ENCODE results near the gene ENPP7. TPM values are rescaled to one million over a fixed set of nuclear protein-coding genes. Genes with fewer than 3 reads are reported as not detected.

The ENPP7 gene
- total and polyA plus RNA-seq, 2 donors (not counting 3 experiments of a cell fraction or from before 2014, with no cell fraction given): not detected

DNA sequence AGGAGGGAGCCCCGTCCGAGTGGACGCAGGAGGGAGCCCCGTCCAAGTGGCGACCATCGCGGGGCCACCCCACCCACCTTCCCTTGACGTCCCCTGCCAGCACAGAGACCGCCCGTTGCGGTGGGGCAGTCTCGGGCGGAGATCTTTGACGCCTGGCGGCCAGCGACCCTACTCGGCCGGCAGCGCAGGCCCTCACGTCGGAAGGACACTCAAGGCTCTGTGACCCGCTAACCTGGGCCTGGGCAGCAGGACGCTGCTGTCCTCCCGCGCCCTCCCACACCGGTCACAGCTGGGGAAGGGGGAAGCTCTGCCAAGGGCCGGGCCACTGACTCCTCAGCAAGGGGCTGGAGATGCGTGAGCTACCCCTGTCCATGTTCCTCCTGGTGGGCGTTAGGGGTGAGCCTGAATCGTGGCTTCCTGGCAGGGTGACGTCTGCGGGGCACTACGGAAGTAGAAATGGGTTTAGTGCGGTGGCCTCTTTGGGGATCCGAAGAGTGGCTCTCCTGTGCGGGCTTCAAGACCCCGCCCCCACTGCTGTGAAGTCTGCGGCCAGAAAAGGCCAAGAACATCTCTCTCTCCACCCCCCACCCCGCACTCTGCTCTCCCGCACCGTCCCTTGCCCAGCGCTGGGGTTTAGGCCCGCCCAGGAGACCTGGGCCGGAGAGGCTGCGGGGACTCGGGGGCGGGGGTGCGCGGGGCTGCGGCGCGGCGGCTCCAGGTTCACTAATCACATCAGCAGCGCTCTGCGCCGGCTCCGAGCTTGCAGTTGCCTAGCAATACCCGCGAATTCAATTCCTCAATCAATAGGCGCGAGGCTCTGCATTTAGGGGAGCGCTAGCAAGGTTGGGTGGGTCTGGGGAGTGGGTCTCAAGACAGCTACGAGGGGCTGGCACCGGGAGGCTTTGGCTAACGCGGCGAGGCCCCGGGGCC, 60.3 kb downstream of the ENPP7 start:
- dilution Hi-C loops (cut with MboI; ENCODE audit: extremely low pct_ligation_motif_present, low sequenced_read_pairs): no loop called here
- Histone ChIP-seq H3K9me3 (replicated peaks; ENCODE audit: control insufficient read depth, insufficient read depth, low read length) (no peaks in the 10 kb centered on the region), H4K20me1 (replicated peaks; ENCODE audit: control insufficient read depth, extremely low read depth, insufficient read depth, low read length) (no peaks in the 10 kb centered on the region), H2AFZ (ENCODE audit: low read depth, low read length) (no peak overlapping the region), H3K4me3 (replicated peaks in 1 of 3; ENCODE audit: insufficient read depth in 1 of 3, low read depth in 1 of 3, low read length in 3 of 3) (no peak overlapping the region), H3K79me2 (ENCODE audit: control insufficient read depth, insufficient read depth, low read length) (no peaks in the 10 kb centered on the region), H3K9ac (replicated peaks; ENCODE audit: extremely low read depth, insufficient read depth, low read length) (no peak overlapping the region), H3K4me2 (ENCODE audit: insufficient read depth, low read length) (no peak overlapping the region), H3K27me3 (ENCODE audit: control insufficient read depth in 2 of 2, insufficient read depth in 2 of 2, low read length in 2 of 2) (peaks cover 40 to 57% of the 10 kb centered on the region in 2 experiments), H3K9me1 (replicated peaks; ENCODE audit: control insufficient read depth, extremely low read depth, insufficient read depth, low read length) (no peaks in the 10 kb centered on the region), H3K27ac (ENCODE audit: insufficient read depth, low read depth, low read length) (no peak overlapping the region), H3K36me3 (ENCODE audit: control insufficient read depth in 2 of 2, extremely low read depth in 1 of 2, insufficient read depth in 2 of 2, low read length in 2 of 2) (no peaks in the 10 kb centered on the region), H3K4me1 (ENCODE audit: control insufficient read depth, extremely low read depth, insufficient read depth, low read length) (peaks cover 6% of the 10 kb centered on the region)
- ChIA-PET CTCF (interaction anchor here (0.6 to 3.5 kb wide), 12 partner anchors 14 to 217 kb away, joined by 3 to 20 read pairs (median 4); partner anchors contain the start of gene CBX4), POLR2A (no interaction called here)
- FAIRE-seq (no peak), DNase-seq (ENCODE audit: low read depth, low spot score) (no peak)
- intact Hi-C loops (cut with micrococcal nuclease): loop anchor here (1.0 to 2.0 kb wide), 3 partner anchors 44 to 200 kb away; no protein-coding TSS in a partner anchor
- TF ChIP-seq EZH2 (IDR thresholded peaks at IDR 0.05; ENCODE audit: borderline replicate concordance, low read depth, low read length, severe bottlenecking) (peak; percentile 91), POLR2A (IDR thresholded peaks at IDR 0.05; ENCODE audit: low read depth, low read length) (no peak)
- TF ChIP-seq, protein P1, sequence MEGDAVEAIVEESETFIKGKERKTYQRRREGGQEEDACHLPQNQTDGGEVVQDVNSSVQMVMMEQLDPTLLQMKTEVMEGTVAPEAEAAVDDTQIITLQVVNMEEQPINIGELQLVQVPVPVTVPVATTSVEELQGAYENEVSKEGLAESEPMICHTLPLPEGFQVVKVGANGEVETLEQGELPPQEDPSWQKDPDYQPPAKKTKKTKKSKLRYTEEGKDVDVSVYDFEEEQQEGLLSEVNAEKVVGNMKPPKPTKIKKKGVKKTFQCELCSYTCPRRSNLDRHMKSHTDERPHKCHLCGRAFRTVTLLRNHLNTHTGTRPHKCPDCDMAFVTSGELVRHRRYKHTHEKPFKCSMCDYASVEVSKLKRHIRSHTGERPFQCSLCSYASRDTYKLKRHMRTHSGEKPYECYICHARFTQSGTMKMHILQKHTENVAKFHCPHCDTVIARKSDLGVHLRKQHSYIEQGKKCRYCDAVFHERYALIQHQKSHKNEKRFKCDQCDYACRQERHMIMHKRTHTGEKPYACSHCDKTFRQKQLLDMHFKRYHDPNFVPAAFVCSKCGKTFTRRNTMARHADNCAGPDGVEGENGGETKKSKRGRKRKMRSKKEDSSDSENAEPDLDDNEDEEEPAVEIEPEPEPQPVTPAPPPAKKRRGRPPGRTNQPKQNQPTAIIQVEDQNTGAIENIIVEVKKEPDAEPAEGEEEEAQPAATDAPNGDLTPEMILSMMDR (IDR thresholded peaks at IDR 0.05; ENCODE audit: extremely low read depth in 1 of 2, insufficient read depth in 1 of 2, low read depth in 1 of 2, low read length in 2 of 2): no peak
- no TSS peak for BruUV-seq (replicated peaks)

DNA sequence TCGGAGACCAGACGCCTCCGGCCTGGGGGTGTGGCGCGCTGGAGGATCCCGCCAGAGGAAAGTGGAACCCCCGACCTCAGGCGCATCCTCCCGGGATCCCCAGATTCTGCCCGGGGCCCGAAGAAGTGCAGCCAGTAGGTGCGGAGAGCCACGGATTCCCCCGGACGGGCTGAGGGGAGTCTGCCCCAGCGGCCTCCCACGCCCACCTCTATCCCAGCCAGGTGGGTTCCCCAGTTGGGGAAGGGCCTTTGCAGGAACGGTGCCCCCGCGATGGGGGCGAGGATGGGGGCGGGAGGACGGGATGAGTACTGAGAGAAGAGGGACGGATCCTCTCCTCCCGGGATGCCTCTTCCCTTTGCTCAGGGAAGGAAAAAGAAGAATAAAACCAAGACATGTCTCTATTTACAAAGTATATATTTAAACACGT, 61.0 kb downstream of the ENPP7 start:
- Histone ChIP-seq H3K9ac (replicated peaks; ENCODE audit: extremely low read depth, insufficient read depth, low read length) (no peak overlapping the region), H3K79me2 (ENCODE audit: control insufficient read depth, insufficient read depth, low read length) (no peaks in the 10 kb centered on the region), H2AFZ (ENCODE audit: low read depth, low read length) (no peak overlapping the region), H3K9me1 (replicated peaks; ENCODE audit: control insufficient read depth, extremely low read depth, insufficient read depth, low read length) (no peaks in the 10 kb centered on the region), H3K36me3 (ENCODE audit: control insufficient read depth in 2 of 2, extremely low read depth in 1 of 2, insufficient read depth in 2 of 2, low read length in 2 of 2) (no peaks in the 10 kb centered on the region), H3K4me1 (ENCODE audit: control insufficient read depth, extremely low read depth, insufficient read depth, low read length) (peaks cover 10% of the 10 kb centered on the region), H3K4me2 (ENCODE audit: insufficient read depth, low read length) (no peak overlapping the region), H3K4me3 (replicated peaks in 1 of 3; ENCODE audit: insufficient read depth in 1 of 3, low read depth in 1 of 3, low read length in 3 of 3) (no peak overlapping the region), H4K20me1 (replicated peaks; ENCODE audit: control insufficient read depth, extremely low read depth, insufficient read depth, low read length) (no peaks in the 10 kb centered on the region), H3K27ac (ENCODE audit: insufficient read depth, low read depth, low read length) (no peak overlapping the region), H3K9me3 (replicated peaks; ENCODE audit: control insufficient read depth, insufficient read depth, low read length) (no peaks in the 10 kb centered on the region), H3K27me3 (ENCODE audit: control insufficient read depth in 2 of 2, insufficient read depth in 2 of 2, low read length in 2 of 2) (peaks cover 39 to 57% of the 10 kb centered on the region in 2 experiments)
- dilution Hi-C loops (cut with MboI; ENCODE audit: extremely low pct_ligation_motif_present, low sequenced_read_pairs) (no loop called here), intact Hi-C loops (cut with micrococcal nuclease) (loop anchor here (2.0 kb wide), 1 partner anchor 133 kb away; no protein-coding TSS in a partner anchor)
- DNase-seq (ENCODE audit: low read depth, low spot score) (no peak), FAIRE-seq (no peak)
- CTCF ChIA-PET: interaction anchor here (0.6 to 3.5 kb wide), 4 partner anchors 46 to 84 kb away, joined by 4 to 20 read pairs (median 4); no protein-coding TSS in a partner anchor
- POLR2A ChIA-PET: no interaction called here
- no TSS peak for BruUV-seq (replicated peaks)
- TF ChIP-seq EZH2 (IDR thresholded peaks at IDR 0.05; ENCODE audit: borderline replicate concordance, low read depth, low read length, severe bottlenecking): peak; percentile 99
- TF ChIP-seq POLR2AphosphoS5 (IDR thresholded peaks at IDR 0.05; ENCODE audit: insufficient read depth, low read depth, low read length): no peak

Data from endothelial cell of umbilical vein (primary cell).